ENCODE data around the gene HS3ST4.

HS3ST4 gene

GRCh38 chr16:25832291-25832690 lies 140.5 kb downstream of the HS3ST4 start:
- H3K4me3 Mint-ChIP-seq, result no peak overlapping the region
- DNase-seq (ENCODE audit: low spot score in 2 of 2), result no peak
- H3K27ac Mint-ChIP-seq, result no peak overlapping the region
- no peaks in the 10 kb centered on the region for H3K36me3 Mint-ChIP-seq
- no peaks in the 10 kb centered on the region for H3K4me1 Mint-ChIP-seq
- ATAC-seq, result no peak
- H3K9me3 Mint-ChIP-seq, result no peaks in the 10 kb centered on the region

- H3K36me3 Mint-ChIP-seq, result no peaks in the 10 kb centered on the region
- no peak overlapping the region for H3K27ac Mint-ChIP-seq
- ATAC-seq (no peak), DNase-seq (ENCODE audit: low spot score in 2 of 2) (no peak)
- no peaks in the 10 kb centered on the region for H3K4me1 Mint-ChIP-seq
- no peak overlapping the region for H3K4me3 Mint-ChIP-seq
- no peaks in the 10 kb centered on the region for H3K9me3 Mint-ChIP-seq
Measured at GRCh38 chr16:25834101-25834500, 142.3 kb downstream of the HS3ST4 start.

- H3K4me3 Mint-ChIP-seq, result no peak overlapping the region
- H3K36me3 Mint-ChIP-seq, result no peaks in the 10 kb centered on the region
- no peak for ATAC-seq
- no peak overlapping the region for H3K27ac Mint-ChIP-seq
- no peaks in the 10 kb centered on the region for H3K9me3 Mint-ChIP-seq
- no peaks in the 10 kb centered on the region for H3K4me1 Mint-ChIP-seq
- no peak for DNase-seq (ENCODE audit: low spot score in 2 of 2)
Measured at GRCh38 chr16:25835126-25835525, 143.4 kb downstream of the HS3ST4 start.

- Mint-ChIP-seq H3K9me3 (no peaks in the 10 kb centered on the region), H3K4me3 (no peak overlapping the region), H3K4me1 (no peaks in the 10 kb centered on the region), H3K36me3 (no peaks in the 10 kb centered on the region), H3K27ac (no peak overlapping the region)
- no peak for ATAC-seq
- DNase-seq (ENCODE audit: low spot score in 2 of 2), result peak; percentile 2 to 50
Measured at GRCh38 chr16:25838724-25839186, 147.0 kb downstream of the HS3ST4 start.

- Mint-ChIP-seq H3K27ac (no peak overlapping the region), H3K4me3 (no peak overlapping the region), H3K4me1 (no peaks in the 10 kb centered on the region), H3K36me3 (no peaks in the 10 kb centered on the region), H3K9me3 (no peaks in the 10 kb centered on the region)
- ATAC-seq (no peak), DNase-seq (ENCODE audit: low spot score in 2 of 2) (no peak)
Measured at GRCh38 chr16:25841761-25842160, 150.0 kb downstream of the HS3ST4 start.

- H3K4me3 Mint-ChIP-seq, result no peak overlapping the region
- no peak for DNase-seq (ENCODE audit: low spot score in 2 of 2)
- H3K9me3 Mint-ChIP-seq, result no peaks in the 10 kb centered on the region
- H3K27ac Mint-ChIP-seq, result no peak overlapping the region
- no peaks in the 10 kb centered on the region for H3K4me1 Mint-ChIP-seq
- H3K36me3 Mint-ChIP-seq, result no peaks in the 10 kb centered on the region
- no peak for ATAC-seq
Measured at GRCh38 chr16:25845901-25846300, 154.1 kb downstream of the HS3ST4 start.

- peaks cover 5% of the 10 kb centered on the region for H3K36me3 Mint-ChIP-seq
- peaks cover 2% of the 10 kb centered on the region for H3K9me3 Mint-ChIP-seq
- no peaks in the 10 kb centered on the region for H3K4me1 Mint-ChIP-seq
- DNase-seq (ENCODE audit: low spot score in 2 of 2) (no peak), ATAC-seq (no peak)
- no peak overlapping the region for H3K4me3 Mint-ChIP-seq
- H3K27ac Mint-ChIP-seq, result no peak overlapping the region
Measured at GRCh38 chr16:25854141-25854540, 162.4 kb downstream of the HS3ST4 start.

GRCh38 chr16:25855063-25855462 lies 163.3 kb downstream of the HS3ST4 start:
- no peaks in the 10 kb centered on the region for H3K4me1 Mint-ChIP-seq

GRCh38 chr16:25855818-25856217 lies 164.1 kb downstream of the HS3ST4 start:
- Mint-ChIP-seq H3K4me3 (no peak overlapping the region), H3K27ac (no peak overlapping the region), H3K4me1 (no peaks in the 10 kb centered on the region), H3K9me3 (peaks cover 2% of the 10 kb centered on the region), H3K36me3 (peaks cover 5% of the 10 kb centered on the region)
- ATAC-seq (no peak), DNase-seq (ENCODE audit: low spot score in 2 of 2) (no peak)

More at GRCh38 chr16:25855063-25855462, 163.3 kb downstream of the HS3ST4 start:
- H3K4me3 Mint-ChIP-seq, result no peak overlapping the region
- peaks cover 5% of the 10 kb centered on the region for H3K36me3 Mint-ChIP-seq
- DNase-seq (ENCODE audit: low spot score in 2 of 2) (no peak), ATAC-seq (no peak)
- H3K9me3 Mint-ChIP-seq, result peaks cover 2% of the 10 kb centered on the region
- no peak overlapping the region for H3K27ac Mint-ChIP-seq

GRCh38 chr16:25859645-25860044 lies 167.9 kb downstream of the HS3ST4 start:
- no peak overlapping the region for H3K4me3 Mint-ChIP-seq
- H3K4me1 Mint-ChIP-seq, result no peaks in the 10 kb centered on the region
- ATAC-seq (no peak), DNase-seq (ENCODE audit: low spot score in 2 of 2) (no peak)
- peaks cover 6% of the 10 kb centered on the region for H3K9me3 Mint-ChIP-seq
- H3K27ac Mint-ChIP-seq, result no peak overlapping the region
- H3K36me3 Mint-ChIP-seq, result peaks cover 4% of the 10 kb centered on the region

- Mint-ChIP-seq H3K4me3 (no peak overlapping the region), H3K4me1 (no peaks in the 10 kb centered on the region), H3K9me3 (peaks cover 3% of the 10 kb centered on the region), H3K36me3 (no peaks in the 10 kb centered on the region), H3K27ac (no peak overlapping the region)
- DNase-seq (ENCODE audit: low spot score in 2 of 2) (no peak), ATAC-seq (no peak)
Measured at GRCh38 chr16:25867041-25867440, 175.3 kb downstream of the HS3ST4 start.

GRCh38 chr16:25868106-25868505 lies 176.3 kb downstream of the HS3ST4 start:
- Mint-ChIP-seq H3K4me3 (no peak overlapping the region), H3K4me1 (no peaks in the 10 kb centered on the region), H3K36me3 (no peaks in the 10 kb centered on the region), H3K9me3 (peaks cover 6% of the 10 kb centered on the region), H3K27ac (no peak overlapping the region)
- DNase-seq (ENCODE audit: low spot score in 2 of 2) (no peak), ATAC-seq (no peak)

- Mint-ChIP-seq H3K4me3 (no peak overlapping the region), H3K4me1 (no peaks in the 10 kb centered on the region), H3K36me3 (no peaks in the 10 kb centered on the region), H3K9me3 (peaks cover 13% of the 10 kb centered on the region), H3K27ac (no peak overlapping the region)
- ATAC-seq (no peak), DNase-seq (ENCODE audit: low spot score in 2 of 2) (no peak)
Measured at GRCh38 chr16:25868706-25869370, 177.1 kb downstream of the HS3ST4 start.

GRCh38 chr16:25872369-25873070 lies 180.8 kb downstream of the HS3ST4 start:
- no peak overlapping the region for H3K27ac Mint-ChIP-seq
- no peak overlapping the region for H3K4me3 Mint-ChIP-seq
- no peak for ATAC-seq
- peaks cover 11% of the 10 kb centered on the region for H3K9me3 Mint-ChIP-seq
- H3K36me3 Mint-ChIP-seq, result no peaks in the 10 kb centered on the region
- DNase-seq (ENCODE audit: low spot score in 2 of 2), result no peak
- H3K4me1 Mint-ChIP-seq, result no peaks in the 10 kb centered on the region

- Mint-ChIP-seq H3K9me3 (peaks cover 11% of the 10 kb centered on the region), H3K36me3 (no peaks in the 10 kb centered on the region), H3K27ac (no peak overlapping the region), H3K4me3 (no peak overlapping the region), H3K4me1 (no peaks in the 10 kb centered on the region)
- ATAC-seq (no peak), DNase-seq (ENCODE audit: low spot score in 2 of 2) (no peak)
Measured at GRCh38 chr16:25874196-25874595, 182.4 kb downstream of the HS3ST4 start.

GRCh38 chr16:25875956-25876598 lies 184.3 kb downstream of the HS3ST4 start:
- Mint-ChIP-seq H3K4me1 (no peaks in the 10 kb centered on the region), H3K27ac (no peak overlapping the region), H3K36me3 (no peaks in the 10 kb centered on the region), H3K9me3 (peaks cover 11% of the 10 kb centered on the region), H3K4me3 (no peak overlapping the region)
- no peak for ATAC-seq
- DNase-seq (ENCODE audit: low spot score in 2 of 2), result no peak
